H9 (cell line): ENCODE data around the gene SLC12A1. TPM values are rescaled to one million over a fixed set of nuclear protein-coding genes. Genes with fewer than 3 reads are reported as not detected.

Experiments used
- DNase-seq: peaks from one replicate; pipeline ENCODE4 v3.0.0-alpha.2; 2017
- H2AFZ ChIP-seq: one replicate; pipeline ENCODE4 v1.6.1; 2013; ENCODE audit warnings: mild to moderate bottlenecking, low read length, control low read depth, moderate library complexity
- H2AK5ac ChIP-seq: 2 replicates; pipeline ENCODE4 v1.6.1; 2013; ENCODE audit warnings: low read length, control low read depth, mixed read lengths; ENCODE audit not compliant: insufficient read length
- H2BK120ac ChIP-seq: one replicate; pipeline ENCODE4 v1.6.1; 2013; ENCODE audit warnings: low read depth, mild to moderate bottlenecking, low read length, control low read depth, inconsistent platforms; ENCODE audit not compliant: poor library complexity, severe bottlenecking
- H2BK12ac ChIP-seq: 2 replicates; pipeline ENCODE4 v1.6.1; 2013; ENCODE audit warnings: low read length, control low read depth, mixed read lengths, low read depth; ENCODE audit not compliant: insufficient read length
- H2BK15ac ChIP-seq: 2 replicates; pipeline ENCODE4 v1.6.1; 2013; ENCODE audit warnings: low read depth, low read length, control low read depth
- H2BK20ac ChIP-seq: one replicate; pipeline ENCODE4 v1.6.1; 2013; ENCODE audit warnings: low read depth, mild to moderate bottlenecking, low read length, control low read depth, inconsistent platforms; ENCODE audit not compliant: poor library complexity, severe bottlenecking
- H2BK5ac ChIP-seq: 2 replicates; pipeline ENCODE4 v1.6.1; 2013; ENCODE audit warnings: low read length, control low read depth, mixed read lengths; ENCODE audit not compliant: insufficient read length
- H3K14ac ChIP-seq: 2 replicates; pipeline ENCODE4 v1.6.1; 2013; ENCODE audit warnings: low read length, control low read depth; ENCODE audit not compliant: insufficient read depth
- H3K18ac ChIP-seq: 2 replicates; pipeline ENCODE4 v1.6.1; 2013; ENCODE audit warnings: low read depth, mild to moderate bottlenecking, mixed read lengths, low read length, control low read depth; ENCODE audit not compliant: insufficient read length
- H3K23ac ChIP-seq: 2 replicates; pipeline ENCODE4 v1.6.1; 2013; ENCODE audit warnings: low read length, control low read depth, mixed read lengths, low read depth; ENCODE audit not compliant: insufficient read length
- H3K23me2 ChIP-seq: 2 replicates; pipeline ENCODE4 v1.6.1; 2013; ENCODE audit warnings: low read depth, mild to moderate bottlenecking, mixed read lengths, low read length, control low read depth; ENCODE audit not compliant: insufficient read length, poor library complexity, severe bottlenecking
- H3K27ac ChIP-seq: 2 replicates; pipeline ENCODE4 v1.5.1; 2013; ENCODE audit warnings: low read length, control low read depth, mixed read lengths, low read depth; ENCODE audit not compliant: insufficient read length
- H3K27me3 ChIP-seq: 2 replicates; pipeline ENCODE4 v1.6.1; 2013; ENCODE audit warnings: low read length, control low read depth, inconsistent platforms; ENCODE audit not compliant: insufficient read depth
- H3K4ac ChIP-seq: 2 replicates; pipeline ENCODE4 v1.6.1; 2013; ENCODE audit warnings: low read depth, mild to moderate bottlenecking, control low read depth, inconsistent platforms, low read length, moderate library complexity
- H3K4me1 ChIP-seq: 2 replicates; pipeline ENCODE4 v1.6.1; 2013; ENCODE audit warnings: low read length, control low read depth, inconsistent platforms; ENCODE audit not compliant: insufficient read depth
- H3K4me2 ChIP-seq: 2 replicates; pipeline ENCODE4 v1.6.1; 2013; ENCODE audit warnings: low read length, control low read depth, mixed read lengths; ENCODE audit not compliant: insufficient read length, insufficient read depth
- H3K56ac ChIP-seq: 2 replicates; pipeline ENCODE4 v1.6.1; 2013; ENCODE audit warnings: low read depth, mild to moderate bottlenecking, mixed read lengths, low read length, control low read depth; ENCODE audit not compliant: insufficient read length
- H3K79me1 ChIP-seq: 2 replicates; pipeline ENCODE4 v1.6.1; 2013; ENCODE audit warnings: low read depth, mild to moderate bottlenecking, moderate library complexity, low read length, control low read depth, inconsistent platforms; ENCODE audit not compliant: insufficient read depth, poor library complexity, severe bottlenecking
- H3K79me2 ChIP-seq: 2 replicates; pipeline ENCODE4 v1.6.1; 2013; ENCODE audit warnings: low read length, control low read depth, inconsistent platforms; ENCODE audit not compliant: insufficient read depth
- H3K9ac ChIP-seq: 2 replicates; pipeline ENCODE4 v1.6.1; 2013; ENCODE audit warnings: low read length, control low read depth, mixed read lengths; ENCODE audit not compliant: insufficient read length; ENCODE audit errors: extremely low read depth
- H3K9me3 ChIP-seq: one replicate; pipeline ENCODE4 v1.6.1; 2013; ENCODE audit warnings: low read depth, low read length, inconsistent platforms; ENCODE audit not compliant: control insufficient read depth
- H3T11ph ChIP-seq: one replicate; pipeline ENCODE4 v1.6.1; 2013; ENCODE audit warnings: mild to moderate bottlenecking, low read length, control low read depth, inconsistent platforms
- H4K20me1 ChIP-seq: one replicate; pipeline ENCODE4 v1.6.1; 2013; ENCODE audit not compliant: control insufficient read depth, insufficient read length, insufficient read depth
- H4K5ac ChIP-seq: 2 replicates; pipeline ENCODE4 v1.6.1; 2013; ENCODE audit warnings: low read depth, mild to moderate bottlenecking, mixed read lengths, low read length, control low read depth; ENCODE audit not compliant: insufficient read length
- H4K8ac ChIP-seq: replicated peaks from 2 replicates; pipeline ENCODE4 v1.6.1; 2013; ENCODE audit warnings: low read length, control low read depth, mixed read lengths, low read depth; ENCODE audit not compliant: insufficient read length
- H4K91ac ChIP-seq: 2 replicates; pipeline ENCODE4 v1.6.1; 2013; ENCODE audit warnings: low read depth, mild to moderate bottlenecking, moderate library complexity, mixed read lengths, low read length, control low read depth; ENCODE audit not compliant: insufficient read length
- H3K27ac Mint-ChIP-seq, 3 experiments: 2 replicates in 2 of 3; 3 replicates in 1 of 3; pipeline ENCODE4 v1.8.0; 2020 to 2021; ENCODE audit warnings: mixed read lengths in 3 of 3, mild to moderate bottlenecking in 1 of 3, moderate library complexity in 1 of 3
- H3K27me3 Mint-ChIP-seq: 2 replicates; pipeline ENCODE4 v1.8.0; 2021; ENCODE audit warnings: low read depth, mild to moderate bottlenecking, moderate library complexity, mixed read lengths
- H3K36me3 Mint-ChIP-seq, 3 experiments: 2 replicates in 2 of 3; 3 replicates in 1 of 3; pipeline ENCODE4 v1.8.0; 2020 to 2021; ENCODE audit warnings: low read depth in 3 of 3, mixed read lengths in 3 of 3; ENCODE audit not compliant: insufficient read depth in 1 of 3
- H3K4me1 Mint-ChIP-seq, 2 experiments: 2 replicates each; pipeline ENCODE4 v1.8.0; 2020; ENCODE audit warnings: mixed read lengths in 2 of 2
- H3K4me3 Mint-ChIP-seq, 2 experiments: 2 replicates in 1 of 2; 3 replicates in 1 of 2; pipeline ENCODE4 v1.8.0; 2020 to 2021; ENCODE audit warnings: mild to moderate bottlenecking in 2 of 2, mixed read lengths in 2 of 2, moderate library complexity in 1 of 2
- H3K9me3 Mint-ChIP-seq, 2 experiments: 2 replicates in 1 of 2; 3 replicates in 1 of 2; pipeline ENCODE4 v1.8.0; 2020; ENCODE audit warnings: mild to moderate bottlenecking in 2 of 2, mixed read lengths in 2 of 2, moderate library complexity in 1 of 2
- WGBS: extraction: QIAGEN DNeasy Blood & Tissue Kit; methylation state at CpG from one replicate; pipeline ENCODE4 v1.1.7; 2013; ENCODE audit warnings: missing lambda C conversion rate, low lambda C conversion rate, mixed read lengths; ENCODE audit not compliant: insufficient read length; ENCODE audit errors: extremely low coverage; 5-methylcytosine and 5-hydroxymethylcytosine counted together
- total RNA-seq: library from RNA; stranded (reverse); gene quantifications from 2 replicates; pipeline ENCODE4 v1.2.1, GENCODE V29; 2021
- TF ChIP-seq, protein P1 (sequence below): fragments of 200-600 bp; sonication (generic); conservative IDR thresholded peaks from 3 replicates; pipeline ENCODE4 v1.8.0; 2021; ENCODE audit warnings: antibody characterized with exemption, mild to moderate bottlenecking

Gene SLC12A1
- total RNA-seq, 1 experiment from 2014 or later = 0.07 TPM

DNA sequence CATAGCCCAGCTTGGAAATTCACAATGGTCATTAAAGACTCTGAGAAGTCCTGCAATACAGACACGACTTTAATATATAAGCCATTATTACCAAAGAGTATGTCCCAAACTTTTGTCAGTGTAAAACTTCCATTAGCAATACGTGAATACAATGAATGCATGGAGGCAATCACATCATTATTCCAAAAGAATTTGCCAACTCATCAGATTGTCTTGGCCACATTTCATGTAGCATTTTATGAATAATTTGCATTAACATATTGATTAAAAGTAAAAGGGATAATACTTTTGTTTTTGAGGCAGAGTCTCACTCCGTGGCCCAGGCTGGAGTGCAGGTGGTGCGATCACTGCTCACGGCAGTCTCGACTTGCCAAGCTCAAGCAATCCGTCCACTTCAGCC, 117.2 kb downstream of the SLC12A1 start:
- Histone ChIP-seq H2BK120ac (no peak overlapping the region), H3K79me2 (no peaks in the 10 kb centered on the region), H3K9me3 (no peaks in the 10 kb centered on the region), H3T11ph (no peak overlapping the region), H2BK12ac (no peak overlapping the region), H2BK5ac (no peak overlapping the region), H3K27ac (no peak overlapping the region), H4K8ac (no peak overlapping the region), H3K14ac (no peak overlapping the region), H3K56ac (no peak overlapping the region), H4K5ac (no peak overlapping the region), H3K4me1 (no peaks in the 10 kb centered on the region), H2AFZ (no peak overlapping the region), H3K4me2 (no peak overlapping the region), H4K91ac (no peak overlapping the region), H3K9ac (no peak overlapping the region), H3K18ac (no peak overlapping the region), H3K23me2 (no peaks in the 10 kb centered on the region), H2BK20ac (no peak overlapping the region), H3K23ac (no peak overlapping the region), H2AK5ac (no peak overlapping the region), H2BK15ac (no peak overlapping the region), H4K20me1 (no peaks in the 10 kb centered on the region), H3K4ac (no peak overlapping the region), H3K27me3 (no peaks in the 10 kb centered on the region), H3K79me1 (no peaks in the 10 kb centered on the region)
- DNase-seq = no peak
- H3K9me3 Mint-ChIP-seq = no peaks in the 10 kb centered on the region
- no CpG with 5 or more reads among the region's 7 CpGs for WGBS
- peaks cover 0 to 3% (median 2%) of the 10 kb centered on the region in 3 experiments; a peak in 1 of 7 replicates for H3K36me3 Mint-ChIP-seq
- H3K27me3 Mint-ChIP-seq = no peaks in the 10 kb centered on the region; the same call in 1 of the 2 replicates
- no peak overlapping the region for H3K4me3 Mint-ChIP-seq
- H3K27ac Mint-ChIP-seq = no peak overlapping the region
- TF ChIP-seq, protein P1, sequence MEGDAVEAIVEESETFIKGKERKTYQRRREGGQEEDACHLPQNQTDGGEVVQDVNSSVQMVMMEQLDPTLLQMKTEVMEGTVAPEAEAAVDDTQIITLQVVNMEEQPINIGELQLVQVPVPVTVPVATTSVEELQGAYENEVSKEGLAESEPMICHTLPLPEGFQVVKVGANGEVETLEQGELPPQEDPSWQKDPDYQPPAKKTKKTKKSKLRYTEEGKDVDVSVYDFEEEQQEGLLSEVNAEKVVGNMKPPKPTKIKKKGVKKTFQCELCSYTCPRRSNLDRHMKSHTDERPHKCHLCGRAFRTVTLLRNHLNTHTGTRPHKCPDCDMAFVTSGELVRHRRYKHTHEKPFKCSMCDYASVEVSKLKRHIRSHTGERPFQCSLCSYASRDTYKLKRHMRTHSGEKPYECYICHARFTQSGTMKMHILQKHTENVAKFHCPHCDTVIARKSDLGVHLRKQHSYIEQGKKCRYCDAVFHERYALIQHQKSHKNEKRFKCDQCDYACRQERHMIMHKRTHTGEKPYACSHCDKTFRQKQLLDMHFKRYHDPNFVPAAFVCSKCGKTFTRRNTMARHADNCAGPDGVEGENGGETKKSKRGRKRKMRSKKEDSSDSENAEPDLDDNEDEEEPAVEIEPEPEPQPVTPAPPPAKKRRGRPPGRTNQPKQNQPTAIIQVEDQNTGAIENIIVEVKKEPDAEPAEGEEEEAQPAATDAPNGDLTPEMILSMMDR = no peak
- peaks cover 7 to 8% of the 10 kb centered on the region in 2 experiments for H3K4me1 Mint-ChIP-seq
